Subcutaneous adipose tissue (tissue), 4 donors: Measurements from ENCODE around the gene SLC1A7. TPM values are rescaled to one million over a fixed set of nuclear protein-coding genes. Genes with fewer than 3 reads are reported as not detected.

Source experiments
- CTCF ChIP-seq: fragments of 450-650 bp; IDR thresholded peaks from one replicate; pipeline ENCODE4 v1.5.1; 2016; ENCODE audit warnings: low read depth, mild to moderate bottlenecking, control low read depth, antibody characterized with exemption, moderate library complexity
- total RNA-seq, 4 donors: library from RNA; depleted of rRNA; stranded (reverse); fragments of >200 nt; gene quantifications; one replicate each; pipeline ENCODE4 v1.1.0, GENCODE V29; 2016

Gene SLC1A7
- total RNA-seq, 4 donors from 2014 or later, result 0.17 to 0.94 TPM; not detected in 2

- TF ChIP-seq CTCF, result no peak
Observed at GRCh38 chr1:53076165-53076564, 66.3 kb downstream of the SLC1A7 start.

- TF ChIP-seq CTCF, result no peak
Observed at GRCh38 chr1:53075761-53076163, 66.7 kb downstream of the SLC1A7 start.

- no peak for TF ChIP-seq CTCF
Observed at GRCh38 chr1:53075206-53075605, 67.2 kb downstream of the SLC1A7 start.

- TF ChIP-seq CTCF, result no peak
Observed at GRCh38 chr1:53074313-53075154, 67.9 kb downstream of the SLC1A7 start.

GRCh38 chr1:53073868-53074311 is 68.5 kb downstream of the SLC1A7 start:
- no peak for TF ChIP-seq CTCF

GRCh38 chr1:53073287-53073686 is 69.2 kb downstream of the SLC1A7 start:
- no peak for TF ChIP-seq CTCF

- no peak for TF ChIP-seq CTCF
Observed at GRCh38 chr1:53071915-53072314, 70.5 kb downstream of the SLC1A7 start.
